HG03432 (cell line): ENCODE data around the gene XRCC6.
A peak's percentile ranks its signal among the peaks of the same experiment; 100 is the strongest.
"Not testable (repeated sequence)": the region's sequence is repeated elsewhere in the genome, so short reads cannot be mapped to it uniquely, and the experiment has no call there.

ENCODE experiments used
- ATAC-seq: cut with Tn5 transposase; IDR thresholded peaks from one replicate; pipeline ENCODE4 v1.9.1; 2021; ENCODE audit warnings: mild to moderate bottlenecking, moderate library complexity; ENCODE audit not compliant: unreplicated experiment

Gene XRCC6

GRCh38 chr22:41683052-41683451, 62.0 kb downstream of the XRCC6 start:
- ATAC-seq, result no peak

- ATAC-seq, result no peak
Observed at GRCh38 chr22:41683616-41684015, 62.5 kb downstream of the XRCC6 start.

- no peak for ATAC-seq
Observed at GRCh38 chr22:41684194-41684593, 63.1 kb downstream of the XRCC6 start.

GRCh38 chr22:41686890-41687289, 65.8 kb downstream of the XRCC6 start:
- not testable (repeated sequence) for ATAC-seq

GRCh38 chr22:41687901-41688364, 66.8 kb downstream of the XRCC6 start:
- ATAC-seq, result peak; percentile 19

GRCh38 chr22:41688365-41689211, 67.5 kb downstream of the XRCC6 start, which contains the start of gene SNU13:
TSS of gene SNU13 (minus strand) at chr22:41688867. CDS start at chr22:41688796, 71 bp downstream.
- ATAC-seq, result peak; percentile 89

- no peak for ATAC-seq
Observed at GRCh38 chr22:41690476-41690875, 69.4 kb downstream of the XRCC6 start.

- ATAC-seq, result no peak
Observed at GRCh38 chr22:41695211-41695610, 74.1 kb downstream of the XRCC6 start.

- no peak for ATAC-seq
Observed at GRCh38 chr22:41696703-41697102, 75.6 kb downstream of the XRCC6 start.

GRCh38 chr22:41697126-41697775, 76.2 kb downstream of the XRCC6 start:
- peak; percentile 51 for ATAC-seq

- ATAC-seq, result no peak
Observed at GRCh38 chr22:41699264-41700107, 78.4 kb downstream of the XRCC6 start, which contains the start of gene MEI1. TSS of gene MEI1 (plus strand) at chr22:41699503. CDS start at chr22:41699539, 36 bp downstream.

- no peak for ATAC-seq
Observed at GRCh38 chr22:41700108-41700364, 78.9 kb downstream of the XRCC6 start.

- no peak for ATAC-seq
Observed at GRCh38 chr22:41702763-41703162, 81.7 kb downstream of the XRCC6 start.

- ATAC-seq, result no peak
Observed at GRCh38 chr22:41709341-41709740, 88.2 kb downstream of the XRCC6 start.

- no peak for ATAC-seq
Observed at GRCh38 chr22:41713004-41713403, 91.9 kb downstream of the XRCC6 start.
